Stimulated activated CD4-positive, alpha-beta T cell treated with anti-CD3 and anti-CD28 coated beads, TNF-alpha, amount 100 ng/mL, for 4 hours (primary cell): ENCODE data around the gene NDUFAB1.
"Not testable (repeated sequence)": the region's sequence is repeated elsewhere in the genome, so short reads cannot be mapped to it uniquely, and the experiment has no call there.

Experiments used
- DNase-seq, 3 experiments: peaks; one replicate each; pipeline ENCODE4 v3.0.0-alpha.2; 2020; ENCODE audit warnings: low read depth in 3 of 3

Gene NDUFAB1

DNA sequence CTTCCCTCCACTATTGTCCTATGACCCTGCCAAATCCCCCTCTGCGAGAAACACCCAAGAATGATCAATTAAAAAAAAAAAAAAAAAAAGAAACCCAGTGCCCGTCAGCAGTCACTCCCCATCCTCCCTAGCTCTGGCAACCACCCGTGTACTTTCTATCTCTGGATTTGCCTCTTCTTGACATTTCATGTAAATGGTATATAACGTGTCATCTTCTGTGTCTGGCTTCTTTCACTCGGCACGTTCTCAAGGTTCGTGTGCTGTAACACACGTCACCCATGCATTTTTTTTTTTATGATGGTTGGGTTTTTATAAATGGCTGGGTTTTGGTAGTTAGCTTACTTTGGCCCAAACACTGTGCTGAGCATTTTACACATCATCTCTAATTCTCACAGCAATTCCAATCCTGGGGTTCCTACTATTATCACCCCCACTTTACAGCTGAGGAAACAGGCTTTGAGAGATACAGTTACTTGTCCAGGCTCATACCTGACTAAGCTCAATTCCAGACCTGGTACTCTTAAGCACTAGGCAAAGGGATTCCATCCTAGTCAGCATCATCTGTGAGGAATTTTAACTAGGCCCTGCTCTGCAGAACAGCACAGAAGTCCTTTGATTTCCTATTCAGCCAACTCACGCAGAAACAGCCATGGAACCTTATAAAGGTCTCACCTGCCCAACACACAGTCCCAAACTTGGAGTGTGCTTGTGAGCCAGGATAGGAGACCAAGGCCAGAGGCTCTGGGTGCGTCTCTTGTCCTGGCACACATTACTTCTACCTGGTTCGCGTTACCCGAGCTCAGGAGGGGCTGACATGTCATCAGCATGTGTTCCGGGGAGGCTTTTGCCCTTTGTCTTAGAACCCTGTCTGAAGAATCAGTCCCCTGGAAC lies 11.7 kb downstream of the NDUFAB1 start:
- DNase-seq, result no peak

DNA sequence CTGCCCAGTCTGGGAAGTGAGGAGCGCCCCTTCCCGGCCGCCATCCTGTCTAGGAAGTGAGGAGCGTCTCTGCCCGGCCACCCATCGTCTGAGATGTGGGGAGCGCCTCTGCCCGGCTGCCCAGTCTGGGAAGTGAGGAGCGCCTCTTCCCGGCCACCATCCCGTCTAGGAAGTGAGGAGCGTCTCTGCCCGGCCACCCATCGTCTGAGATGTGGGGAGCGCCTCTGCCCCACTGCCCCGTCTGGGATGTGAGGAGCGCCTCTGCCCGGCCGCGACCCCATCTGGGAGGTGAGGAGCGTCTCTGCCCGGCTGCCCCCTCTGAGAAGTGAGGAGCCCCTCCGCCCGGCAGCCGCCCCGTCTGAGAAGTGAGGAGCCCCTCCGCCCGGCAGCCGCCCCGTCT lies 12.8 kb downstream of the NDUFAB1 start:
- not testable (repeated sequence) for DNase-seq

DNA sequence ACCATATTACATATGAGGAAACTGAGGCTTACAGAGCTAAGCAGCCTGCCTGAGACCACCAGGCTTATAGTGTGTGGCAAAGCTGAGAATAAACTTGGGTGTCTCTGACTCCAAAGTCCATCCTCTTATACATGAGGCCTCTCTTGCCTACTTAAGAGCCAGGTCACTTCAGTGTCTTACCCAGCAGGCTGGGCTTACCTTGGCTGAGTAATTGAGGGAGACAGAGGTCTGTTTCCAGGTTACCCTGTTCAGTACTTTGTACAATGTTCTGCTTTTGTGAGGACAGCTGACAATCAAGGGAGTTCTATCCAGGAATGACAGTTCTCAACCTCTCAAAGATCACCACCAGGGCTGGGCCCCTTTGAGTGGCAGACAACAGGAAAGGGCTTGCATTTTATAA lies 14.4 kb downstream of the NDUFAB1 start:
- DNase-seq, result no peak

DNA sequence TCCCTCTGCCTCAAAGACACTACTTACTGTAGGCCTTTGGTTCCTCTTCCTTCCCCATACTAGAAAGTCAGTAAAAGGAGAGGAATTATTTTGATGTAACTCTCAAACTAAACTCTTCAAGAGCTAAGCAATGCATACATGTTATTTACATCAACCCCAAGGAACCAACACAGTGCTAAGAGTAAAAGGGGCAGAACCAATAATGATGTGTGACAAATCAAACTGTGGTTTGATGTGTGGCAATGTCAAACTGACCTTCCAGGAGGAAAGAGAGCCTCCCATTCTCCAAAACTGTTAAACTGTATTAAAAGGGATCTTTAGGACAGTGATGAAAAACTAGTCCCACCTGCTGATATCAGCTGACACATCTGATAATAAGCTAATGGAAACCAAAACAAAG lies 15.7 kb downstream of the NDUFAB1 start:
- no peak for DNase-seq

DNA sequence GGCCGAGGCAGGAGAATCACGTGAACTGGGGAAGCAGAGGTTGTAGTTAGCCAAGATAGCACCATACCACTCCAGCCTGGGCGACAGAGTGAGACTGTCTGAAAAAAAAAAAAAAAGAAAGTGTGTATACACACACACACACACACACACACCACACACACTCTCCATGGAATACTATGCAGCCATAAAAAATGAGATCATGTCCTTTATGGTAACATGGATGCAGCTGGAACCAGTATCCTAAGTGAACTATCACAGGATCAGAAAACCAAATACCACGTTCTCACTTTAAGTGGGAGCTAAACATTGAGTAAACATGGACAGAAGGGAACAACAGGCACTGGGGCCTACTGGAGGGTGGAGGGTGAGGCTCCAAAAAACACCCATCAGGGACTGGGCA lies 16.7 kb downstream of the NDUFAB1 start:
- no peak for DNase-seq

DNA sequence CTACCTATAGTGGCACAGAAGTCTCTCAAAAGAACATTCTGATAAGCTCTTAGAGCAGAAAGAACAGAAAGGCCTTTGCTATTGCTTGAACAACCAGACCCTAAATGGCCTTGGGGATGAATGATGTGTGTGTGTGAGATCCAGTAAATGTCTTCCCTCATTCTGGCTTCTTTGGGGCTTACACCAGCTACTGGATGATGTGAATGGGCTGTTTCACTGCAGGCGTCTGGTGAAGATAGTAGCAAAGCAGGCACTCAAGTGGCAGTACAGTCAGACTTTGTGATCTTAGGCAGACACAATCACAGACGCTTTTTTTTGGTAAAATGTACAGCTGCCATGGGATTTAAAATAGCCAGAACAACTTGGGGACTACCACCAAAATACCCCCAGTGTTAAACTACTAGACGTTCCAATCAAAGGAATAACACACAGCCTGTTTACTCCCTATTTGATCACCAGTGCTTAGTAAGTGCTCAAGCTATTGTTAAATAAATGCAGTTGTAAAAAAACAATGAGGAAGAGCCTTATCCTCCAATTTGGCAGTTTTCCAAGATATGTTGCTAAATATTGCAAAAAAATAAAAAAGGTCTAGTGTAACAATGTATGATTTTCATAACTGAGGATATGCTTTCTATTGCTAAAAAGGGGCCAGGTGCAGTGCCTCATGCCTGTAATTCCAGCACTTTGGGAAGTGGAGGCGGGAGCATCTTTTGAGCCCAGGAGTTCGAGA lies 17.9 kb downstream of the NDUFAB1 start:
- DNase-seq, result no peak

DNA sequence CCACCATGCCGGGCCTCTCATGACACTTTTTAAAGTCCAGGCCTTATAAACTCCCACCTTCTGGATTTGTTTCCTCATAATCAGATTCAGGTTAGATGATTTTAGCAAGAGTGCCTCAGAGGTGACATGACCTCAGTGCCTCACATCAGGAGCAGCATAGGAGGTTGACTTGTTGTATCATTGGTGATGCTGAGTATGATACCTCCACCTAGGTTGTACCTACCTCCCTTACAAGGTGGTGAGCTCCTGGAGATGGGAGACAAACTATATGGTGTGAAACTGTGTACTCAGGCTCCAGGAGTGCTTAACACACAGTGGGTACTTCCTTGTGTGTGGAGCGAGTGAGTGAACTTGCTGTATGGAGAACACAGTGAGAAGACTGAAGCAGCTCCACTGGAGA lies 18.6 kb downstream of the NDUFAB1 start:
- DNase-seq, result no peak

DNA sequence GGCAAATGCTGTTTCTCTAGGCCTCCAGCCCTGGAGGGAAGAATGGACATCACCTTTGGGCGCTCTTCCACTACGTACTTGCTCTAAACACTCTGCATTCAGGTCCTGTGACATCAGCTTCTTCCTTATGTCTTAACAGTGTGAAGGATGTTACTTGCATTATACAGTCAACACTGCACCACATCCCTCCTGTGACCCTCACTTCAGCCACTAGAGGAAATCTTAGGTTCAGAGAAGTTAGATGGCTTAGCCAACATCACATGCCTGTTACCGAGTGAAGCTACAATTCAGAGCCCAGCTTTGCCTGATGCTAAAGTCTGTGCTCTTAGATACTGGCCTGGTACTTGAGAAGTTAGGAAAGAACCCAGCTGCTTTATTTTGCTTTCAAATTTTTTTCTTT lies 20.3 kb downstream of the NDUFAB1 start:
- DNase-seq, result no peak

DNA sequence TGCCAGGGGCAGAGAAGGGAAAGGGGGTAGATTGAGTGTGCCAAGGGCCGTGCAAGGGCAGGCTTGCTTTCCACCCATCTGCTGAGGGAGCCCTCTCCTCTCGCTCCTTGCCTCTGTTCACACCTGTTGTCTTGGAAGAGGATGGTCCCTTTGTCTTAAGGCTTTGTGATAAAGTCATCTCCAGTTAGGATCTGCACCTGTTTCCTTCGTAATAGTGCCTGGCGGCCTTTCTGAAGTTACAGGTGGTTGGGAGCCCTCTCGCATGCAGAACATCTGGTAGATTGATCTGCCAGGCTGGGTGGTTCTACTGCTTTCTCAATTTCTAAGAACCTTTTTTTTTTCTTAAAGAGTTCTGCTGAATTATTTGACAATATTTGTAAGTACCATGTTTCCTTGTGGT lies 22.3 kb downstream of the NDUFAB1 start:
- no peak for DNase-seq

DNA sequence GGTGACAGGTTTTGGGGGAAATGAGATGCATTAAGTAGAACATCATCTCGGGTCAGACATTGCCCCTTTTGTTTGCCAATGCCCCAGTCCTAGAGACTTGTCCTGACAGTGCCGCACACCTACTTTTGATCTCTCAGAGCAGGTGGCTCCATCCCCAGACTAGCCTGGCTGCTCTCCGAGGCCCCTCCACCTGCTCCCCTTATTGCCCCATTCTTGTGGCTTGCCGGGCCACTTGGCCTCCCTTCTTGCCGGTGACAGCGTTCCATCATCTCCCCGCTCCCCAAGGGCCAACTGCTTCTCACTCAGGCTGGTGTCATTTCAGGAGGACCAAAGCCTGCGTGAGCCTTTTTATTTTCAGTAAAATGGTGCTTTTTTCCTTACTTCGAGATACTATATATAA lies 23.7 kb downstream of the NDUFAB1 start:
- DNase-seq, result no peak

DNA sequence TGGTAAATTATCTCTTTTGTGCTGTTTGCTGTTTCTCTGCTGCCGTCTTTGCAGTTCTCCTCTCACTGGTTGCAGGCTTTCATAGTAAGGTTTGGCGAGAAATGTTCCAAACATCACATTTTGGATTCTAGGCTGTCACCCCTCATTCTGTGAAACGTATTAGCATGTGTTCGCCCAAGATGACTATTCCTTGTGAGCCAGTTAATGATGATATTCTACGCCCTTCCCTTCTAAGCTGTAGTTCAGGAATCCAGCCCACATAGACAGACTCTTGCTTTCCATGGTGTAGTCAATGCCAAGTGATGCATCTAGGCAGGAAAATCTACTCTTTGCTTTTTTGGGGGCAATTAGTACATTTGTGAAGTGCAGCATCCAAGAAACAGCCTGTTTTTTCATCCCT lies 24.2 kb downstream of the NDUFAB1 start:
- DNase-seq, result no peak

DNA sequence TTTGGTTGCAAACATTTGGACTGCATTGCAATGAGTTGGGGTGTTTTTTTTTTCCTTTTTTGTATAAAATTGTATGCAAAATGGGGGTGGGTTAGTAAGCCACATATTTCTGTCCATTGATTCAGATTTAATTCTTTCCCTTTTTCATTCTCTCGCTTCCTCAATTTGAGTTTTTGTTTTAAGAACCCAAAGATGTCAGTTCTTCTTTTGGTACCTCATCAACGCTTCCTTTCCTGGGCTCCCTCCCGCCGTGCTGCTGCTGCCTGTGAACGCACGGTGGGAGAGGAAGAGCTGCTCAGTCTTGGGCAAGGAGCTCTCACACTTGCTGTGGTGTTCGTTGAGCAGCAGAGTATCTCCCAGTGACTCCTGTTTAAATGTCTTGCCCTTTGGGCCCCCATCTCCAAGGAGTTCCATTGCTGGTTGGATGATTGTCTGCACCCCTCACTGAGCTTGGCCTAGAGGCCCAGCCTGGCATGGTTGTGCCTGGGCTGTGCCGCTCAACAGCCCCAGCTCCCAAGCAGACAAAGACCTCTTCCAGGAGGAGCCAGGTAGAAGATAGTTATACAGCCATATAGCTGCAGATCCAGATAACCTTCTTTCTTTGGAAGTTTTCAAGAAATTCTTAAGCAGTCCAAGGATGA lies 25.0 kb downstream of the NDUFAB1 start:
- DNase-seq, result no peak

DNA sequence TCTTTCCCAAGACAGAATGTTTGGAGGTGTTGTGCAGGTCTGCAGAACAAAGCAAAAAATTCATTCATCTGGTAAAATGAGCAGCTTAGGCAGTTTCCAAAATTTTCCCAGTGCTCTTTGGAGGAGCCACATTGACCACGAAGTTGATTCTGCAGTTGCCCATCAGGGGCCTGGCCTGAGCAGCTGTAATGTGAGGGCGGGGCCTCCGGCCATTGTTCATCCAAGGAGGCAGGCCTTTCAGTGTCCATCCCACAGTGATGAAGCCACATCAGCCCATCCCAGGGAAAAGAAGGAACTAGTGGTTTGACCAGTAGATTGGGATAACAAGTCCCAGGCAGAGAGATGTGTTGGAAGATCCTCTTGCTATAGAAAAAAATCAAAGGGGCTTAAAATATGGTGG lies 28.5 kb downstream of the NDUFAB1 start:
- DNase-seq, result no peak

DNA sequence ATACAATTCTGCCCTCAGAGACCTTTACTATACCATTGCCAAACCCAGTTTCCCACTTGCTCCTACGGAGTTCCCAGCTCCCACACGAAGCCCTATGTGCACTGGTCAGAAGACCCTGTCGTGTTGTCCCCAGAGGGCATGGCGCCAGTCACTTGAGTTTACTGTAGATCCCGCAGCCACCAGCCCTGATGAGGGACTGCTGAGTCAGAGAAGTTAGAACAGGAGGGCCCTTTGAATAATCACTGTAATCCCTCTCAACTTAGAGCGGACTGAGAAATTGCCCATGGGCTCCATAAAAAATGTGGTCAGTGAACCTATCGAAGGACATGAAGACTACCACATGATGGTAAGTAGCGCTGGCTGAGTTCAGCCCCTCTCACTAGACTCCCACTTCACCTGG lies 29.4 kb downstream of the NDUFAB1 start:
- no peak for DNase-seq

DNA sequence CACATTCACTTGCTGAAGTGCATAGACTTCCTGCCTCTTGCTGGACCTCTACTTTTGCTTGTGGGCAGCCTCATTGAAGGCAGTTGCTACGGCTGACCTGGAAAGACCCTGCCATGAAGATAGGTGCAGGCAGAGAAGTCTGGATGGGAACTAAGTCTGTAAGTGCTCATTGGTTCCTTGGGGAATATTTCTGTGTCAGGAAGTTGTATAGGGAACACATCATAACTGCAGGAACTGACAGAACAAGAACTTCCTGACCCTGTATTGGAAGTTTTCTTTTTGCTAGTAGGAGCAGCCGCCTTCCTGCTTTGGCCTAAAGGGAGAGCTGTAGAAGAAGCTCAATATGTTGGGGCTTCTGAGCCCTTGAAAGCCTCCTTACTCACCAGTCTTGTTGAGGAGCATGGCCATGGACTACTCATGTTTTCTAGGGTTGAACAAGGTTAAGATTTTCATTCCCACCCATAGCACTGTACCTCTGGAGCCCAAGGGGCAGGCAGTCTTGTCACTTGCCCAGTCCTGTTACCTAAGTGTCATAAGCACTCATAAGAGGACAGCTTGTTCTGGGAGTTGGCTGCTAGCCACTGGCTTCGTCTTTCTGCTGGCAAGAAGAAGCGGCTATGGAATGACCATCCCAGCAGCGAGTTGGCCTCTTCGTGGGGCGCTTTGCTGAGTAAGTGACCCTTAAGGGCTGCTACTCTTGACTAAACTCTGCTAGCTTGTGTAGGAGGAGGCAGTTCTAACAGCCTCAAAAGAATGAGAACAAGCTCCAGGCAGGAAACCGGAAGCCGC lies 31.3 kb downstream of the NDUFAB1 start:
- DNase-seq, result no peak

DNA sequence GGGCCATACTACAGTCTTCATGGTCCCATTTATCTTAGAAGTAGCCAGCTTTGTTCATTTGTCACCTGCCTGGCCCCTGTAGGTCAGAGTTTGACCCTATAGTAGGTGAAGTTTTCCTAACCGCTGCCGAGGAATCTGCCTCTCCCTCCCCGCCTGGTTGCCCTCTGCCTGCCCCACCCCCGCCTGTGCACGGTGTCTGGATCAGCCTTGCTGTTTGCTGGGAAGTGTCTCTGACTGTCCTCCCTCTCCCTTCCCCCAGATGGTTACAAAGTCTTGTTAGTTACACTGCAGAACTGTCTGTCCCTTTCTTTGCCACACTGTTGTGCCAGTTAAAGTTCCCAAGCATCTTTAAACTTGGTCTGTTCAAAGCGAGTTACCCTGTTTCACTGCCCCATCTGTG lies 32.9 kb downstream of the NDUFAB1 start:
- no peak for DNase-seq

DNA sequence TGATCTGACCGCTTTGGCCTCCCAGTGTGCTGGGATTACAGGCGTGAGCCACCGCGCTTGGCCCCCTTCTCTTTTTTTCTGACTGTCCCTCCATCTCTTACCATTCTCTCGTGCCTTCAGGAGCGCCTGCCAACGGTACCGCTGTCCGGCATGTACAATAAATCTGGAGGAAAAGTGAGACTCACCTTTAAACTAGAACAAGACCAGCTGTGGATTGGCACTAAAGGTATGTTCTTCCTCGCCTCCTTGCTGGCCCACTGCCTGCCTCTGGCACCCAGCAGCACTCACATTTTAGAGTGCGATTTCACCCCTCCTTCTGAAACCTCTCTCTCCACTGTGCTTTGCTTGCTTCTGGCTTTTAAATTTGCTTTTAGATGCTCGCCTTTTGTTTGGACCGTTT lies 33.6 kb downstream of the NDUFAB1 start:
- DNase-seq, result no peak

DNA sequence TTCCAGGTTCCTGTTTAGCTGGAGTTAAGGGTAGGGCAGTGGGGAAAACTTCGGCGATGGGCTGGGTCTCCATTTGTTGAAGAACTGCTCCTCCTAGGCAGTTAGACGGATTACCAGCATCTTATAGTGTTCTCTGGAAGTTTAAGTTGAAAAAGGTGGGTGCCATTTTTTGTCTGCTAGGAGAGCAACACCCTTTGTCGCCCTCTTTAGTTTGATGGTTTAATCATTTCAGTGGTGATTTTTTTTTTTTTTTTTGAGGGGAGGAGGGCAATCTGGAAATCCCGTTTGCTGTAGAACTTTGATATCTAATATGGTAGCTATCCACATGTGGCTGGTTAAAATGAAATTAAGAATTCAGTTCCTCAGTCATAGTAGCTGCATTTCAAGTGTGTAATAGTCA lies 34.5 kb downstream of the NDUFAB1 start:
- no peak for DNase-seq

DNA sequence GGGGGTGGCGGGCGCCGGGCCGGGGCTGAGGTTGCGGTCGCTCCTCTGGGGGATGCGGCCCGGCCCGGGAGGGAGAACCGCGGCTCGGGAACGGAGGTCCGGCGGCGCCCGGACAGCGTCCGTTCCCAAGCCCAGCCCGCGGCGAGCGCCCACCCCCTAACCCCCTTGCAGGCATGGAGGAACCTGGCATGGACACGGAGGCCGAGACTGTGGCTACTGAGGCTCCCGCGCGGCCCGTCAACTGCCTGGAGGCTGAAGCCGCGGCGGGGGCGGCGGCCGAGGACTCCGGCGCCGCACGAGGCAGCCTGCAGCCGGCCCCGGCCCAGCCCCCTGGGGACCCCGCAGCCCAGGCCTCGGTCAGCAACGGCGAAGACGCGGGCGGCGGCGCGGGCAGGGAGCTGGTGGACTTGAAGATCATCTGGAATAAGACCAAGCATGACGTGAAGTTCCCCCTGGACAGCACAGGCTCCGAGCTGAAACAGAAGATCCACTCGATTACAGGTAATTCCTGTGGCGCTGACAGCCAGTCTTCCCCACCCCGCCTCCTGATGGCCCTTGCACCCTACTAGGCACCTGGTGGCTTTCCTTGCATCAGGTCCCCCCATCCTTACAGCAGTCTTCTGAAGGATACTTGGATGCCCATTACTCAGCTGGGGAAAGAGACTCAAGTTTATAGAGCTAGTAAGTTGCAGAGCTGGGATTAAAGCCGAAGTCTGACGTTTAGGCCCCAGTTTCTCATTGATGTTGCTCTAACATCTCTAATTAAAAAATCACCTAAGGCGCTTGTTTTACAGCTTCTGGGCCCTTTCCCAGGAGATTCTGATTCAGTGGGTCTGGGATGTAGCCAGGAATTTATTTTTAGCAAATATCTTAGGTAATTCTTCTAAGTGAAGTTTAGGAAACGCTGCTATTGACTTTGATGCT lies 38.1 kb downstream of the NDUFAB1 start:
- DNase-seq, result no peak

DNA sequence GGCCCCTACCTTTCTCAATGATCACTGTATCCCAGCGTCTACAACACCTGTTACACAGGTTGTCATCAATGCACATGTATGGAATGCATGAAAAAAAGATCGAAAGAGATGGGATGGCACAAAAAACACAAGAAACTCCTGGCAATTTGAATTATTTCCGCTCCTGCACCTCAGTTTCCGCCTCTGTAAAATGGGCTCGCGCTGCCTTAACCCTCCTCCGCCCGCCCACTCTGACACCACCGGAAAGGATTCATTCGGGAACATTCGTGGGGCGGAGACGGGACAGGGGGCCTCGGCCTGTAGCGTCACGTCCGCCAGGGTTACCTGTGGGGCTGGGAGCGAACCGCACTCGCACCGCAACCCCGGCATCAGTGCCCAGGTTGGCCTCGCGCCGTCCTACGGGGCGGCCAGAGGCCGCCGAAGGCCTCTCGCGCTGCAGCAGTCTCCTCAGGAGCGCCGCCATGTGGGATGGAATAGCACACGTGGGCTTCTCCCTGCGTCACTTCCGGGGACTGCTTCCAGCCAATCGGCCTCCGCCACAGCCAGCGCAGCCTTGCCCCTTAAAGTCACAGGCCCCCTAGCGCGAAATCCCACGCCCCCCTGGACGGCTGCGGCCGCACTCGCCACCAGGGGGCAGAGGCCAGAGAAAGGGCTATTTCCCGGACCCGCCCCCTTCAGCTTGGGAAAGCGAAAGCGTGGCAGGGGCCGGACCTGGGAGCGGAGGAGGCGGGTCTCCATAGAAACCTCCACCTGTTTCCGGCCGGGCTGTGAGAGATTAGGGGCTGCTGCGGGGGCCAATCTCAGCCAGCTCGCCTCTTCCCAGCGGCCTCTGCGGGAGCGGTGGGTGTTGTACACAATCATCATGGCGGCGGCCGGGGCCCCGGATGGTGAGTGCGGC lies 39.0 kb downstream of the NDUFAB1 start, which contains the start of the genes EARS2 and UBFD1:
TSS of gene EARS2 (minus strand) at position 470 of the 898 bp plus-strand sequence. CDS start at position 463, 7 bp downstream.
TSS of gene UBFD1 (plus strand) at position 847 of the 898 bp plus-strand sequence. CDS start at position 863, 16 bp downstream.
- peak; percentile 93 to 96 (median 95) for DNase-seq
